ENCODE data around the gene FGGY.

The FGGY gene

DNA sequence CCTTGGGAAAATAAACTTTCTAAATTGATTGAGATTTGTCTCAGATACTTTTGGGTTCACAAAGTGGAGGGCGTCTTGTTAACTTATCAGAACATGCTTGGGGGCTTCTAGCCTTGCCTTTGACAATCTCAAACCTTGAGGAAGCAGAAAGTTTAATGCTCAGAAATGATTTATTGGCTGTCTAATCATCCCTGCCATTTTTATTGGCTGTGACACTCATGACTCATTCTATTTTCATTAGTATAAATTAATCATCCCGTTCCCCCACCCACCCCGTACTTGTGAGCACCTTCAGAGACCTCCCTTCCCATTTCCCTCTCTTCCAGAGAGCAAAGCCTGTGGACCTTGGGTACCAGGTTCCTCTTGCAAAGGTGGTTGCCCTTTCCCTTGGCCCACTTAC is 87.1 kb downstream of the FGGY start:
- no peak for DNase-seq (ENCODE audit: low read depth)
- TF ChIP-seq, protein P1, sequence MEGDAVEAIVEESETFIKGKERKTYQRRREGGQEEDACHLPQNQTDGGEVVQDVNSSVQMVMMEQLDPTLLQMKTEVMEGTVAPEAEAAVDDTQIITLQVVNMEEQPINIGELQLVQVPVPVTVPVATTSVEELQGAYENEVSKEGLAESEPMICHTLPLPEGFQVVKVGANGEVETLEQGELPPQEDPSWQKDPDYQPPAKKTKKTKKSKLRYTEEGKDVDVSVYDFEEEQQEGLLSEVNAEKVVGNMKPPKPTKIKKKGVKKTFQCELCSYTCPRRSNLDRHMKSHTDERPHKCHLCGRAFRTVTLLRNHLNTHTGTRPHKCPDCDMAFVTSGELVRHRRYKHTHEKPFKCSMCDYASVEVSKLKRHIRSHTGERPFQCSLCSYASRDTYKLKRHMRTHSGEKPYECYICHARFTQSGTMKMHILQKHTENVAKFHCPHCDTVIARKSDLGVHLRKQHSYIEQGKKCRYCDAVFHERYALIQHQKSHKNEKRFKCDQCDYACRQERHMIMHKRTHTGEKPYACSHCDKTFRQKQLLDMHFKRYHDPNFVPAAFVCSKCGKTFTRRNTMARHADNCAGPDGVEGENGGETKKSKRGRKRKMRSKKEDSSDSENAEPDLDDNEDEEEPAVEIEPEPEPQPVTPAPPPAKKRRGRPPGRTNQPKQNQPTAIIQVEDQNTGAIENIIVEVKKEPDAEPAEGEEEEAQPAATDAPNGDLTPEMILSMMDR (IDR thresholded peaks at IDR 0.05; ENCODE audit: control insufficient read depth, insufficient read depth, low read depth, low read length, missing control alignments), result no peak
- H3K4me3 ChIP-seq (ENCODE audit: control insufficient read depth, low read depth, low read length), result no peak overlapping the region

DNA sequence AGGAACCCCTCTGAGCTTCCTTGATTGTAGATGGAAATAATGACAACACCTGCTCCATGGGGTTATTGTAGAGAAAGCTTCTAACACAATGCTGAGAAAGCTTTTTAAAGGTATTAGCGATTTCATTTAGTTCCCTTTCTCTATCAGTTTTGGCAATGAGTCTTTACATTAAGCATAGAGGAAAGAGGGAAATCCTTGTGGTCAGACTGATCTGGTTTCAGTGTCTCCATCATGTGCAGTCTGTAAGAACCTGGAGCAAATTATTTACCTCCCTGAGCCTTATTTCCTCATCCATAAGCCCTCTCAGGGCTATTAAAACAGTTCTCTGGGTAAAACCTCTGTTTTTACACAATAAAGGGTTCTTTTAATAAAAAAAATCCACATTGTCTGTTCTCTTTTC is 87.5 kb downstream of the FGGY start:
- TF ChIP-seq, protein P1 (IDR thresholded peaks at IDR 0.05; ENCODE audit: control insufficient read depth, insufficient read depth, low read depth, low read length, missing control alignments), result no peak
- no peak for DNase-seq (ENCODE audit: low read depth)
- no peak overlapping the region for H3K4me3 ChIP-seq (ENCODE audit: control insufficient read depth, low read depth, low read length)

DNA sequence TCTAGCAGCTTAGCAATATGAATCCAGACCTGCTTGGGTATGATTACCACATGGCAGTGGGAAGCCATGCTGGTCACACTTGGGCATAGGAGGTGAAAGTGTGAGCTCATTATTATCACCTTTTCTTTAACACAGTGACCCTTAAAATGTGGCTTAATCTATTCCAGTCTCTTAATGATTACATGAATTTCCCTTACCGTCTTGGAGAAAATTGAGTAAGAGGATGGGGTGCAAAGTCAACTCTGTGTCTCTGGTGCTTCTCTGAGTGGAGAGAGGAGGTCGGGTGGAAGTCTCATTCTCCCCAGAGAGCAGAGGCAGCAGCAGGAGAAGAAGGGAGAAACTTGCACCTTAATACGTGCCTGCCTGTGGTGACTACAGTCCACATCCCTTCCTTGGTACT is 91.3 kb downstream of the FGGY start:
- no peak overlapping the region for H3K4me3 ChIP-seq (ENCODE audit: control insufficient read depth, low read depth, low read length)
- no peak for DNase-seq (ENCODE audit: low read depth)
- TF ChIP-seq, protein P1 (IDR thresholded peaks at IDR 0.05; ENCODE audit: control insufficient read depth, insufficient read depth, low read depth, low read length, missing control alignments), result no peak

DNA sequence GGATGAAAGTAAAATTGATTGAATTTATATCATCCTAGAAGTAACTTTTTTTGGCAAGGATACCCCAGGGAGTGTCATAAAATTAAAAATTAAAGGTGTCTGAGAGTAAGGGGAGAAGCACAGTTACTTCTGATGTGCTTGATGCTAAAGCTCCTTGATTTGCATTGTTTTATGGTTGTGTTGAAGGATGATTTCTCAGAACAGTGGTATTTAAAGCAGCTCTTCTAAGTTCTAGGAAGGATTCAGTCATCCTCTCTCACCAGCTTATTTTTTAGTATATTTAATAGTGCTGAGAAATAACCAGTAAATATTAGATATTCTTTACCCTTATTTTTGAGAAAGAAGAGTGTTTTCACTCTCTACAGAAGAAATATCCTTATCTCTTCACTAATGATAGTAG is 93.0 kb downstream of the FGGY start:
- DNase-seq (ENCODE audit: low read depth), result no peak
- H3K4me3 ChIP-seq (ENCODE audit: control insufficient read depth, low read depth, low read length), result no peak overlapping the region
- TF ChIP-seq, protein P1 (IDR thresholded peaks at IDR 0.05; ENCODE audit: control insufficient read depth, insufficient read depth, low read depth, low read length, missing control alignments), result no peak

DNA sequence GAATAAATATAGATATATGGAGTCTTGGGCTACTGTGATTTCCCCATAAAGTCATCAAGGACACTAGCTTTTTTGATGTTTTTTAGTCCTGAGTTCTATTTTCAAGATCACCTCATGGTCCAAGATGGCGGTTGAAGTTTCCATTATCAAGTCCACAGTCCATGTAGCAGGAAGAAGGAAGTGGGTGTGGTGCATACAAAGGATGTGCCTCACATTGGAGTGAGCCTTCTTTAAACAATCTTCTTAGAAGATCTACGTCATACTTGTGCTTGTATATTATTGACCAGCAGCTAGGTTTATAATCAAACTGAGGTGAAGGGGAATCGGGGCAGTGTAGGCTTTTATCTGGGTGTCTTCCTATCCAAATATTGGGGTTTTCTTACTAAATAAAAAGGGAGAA is 93.4 kb downstream of the FGGY start:
- no peak for DNase-seq (ENCODE audit: low read depth)
- TF ChIP-seq, protein P1 (IDR thresholded peaks at IDR 0.05; ENCODE audit: control insufficient read depth, insufficient read depth, low read depth, low read length, missing control alignments), result no peak
- no peak overlapping the region for H3K4me3 ChIP-seq (ENCODE audit: control insufficient read depth, low read depth, low read length)

DNA sequence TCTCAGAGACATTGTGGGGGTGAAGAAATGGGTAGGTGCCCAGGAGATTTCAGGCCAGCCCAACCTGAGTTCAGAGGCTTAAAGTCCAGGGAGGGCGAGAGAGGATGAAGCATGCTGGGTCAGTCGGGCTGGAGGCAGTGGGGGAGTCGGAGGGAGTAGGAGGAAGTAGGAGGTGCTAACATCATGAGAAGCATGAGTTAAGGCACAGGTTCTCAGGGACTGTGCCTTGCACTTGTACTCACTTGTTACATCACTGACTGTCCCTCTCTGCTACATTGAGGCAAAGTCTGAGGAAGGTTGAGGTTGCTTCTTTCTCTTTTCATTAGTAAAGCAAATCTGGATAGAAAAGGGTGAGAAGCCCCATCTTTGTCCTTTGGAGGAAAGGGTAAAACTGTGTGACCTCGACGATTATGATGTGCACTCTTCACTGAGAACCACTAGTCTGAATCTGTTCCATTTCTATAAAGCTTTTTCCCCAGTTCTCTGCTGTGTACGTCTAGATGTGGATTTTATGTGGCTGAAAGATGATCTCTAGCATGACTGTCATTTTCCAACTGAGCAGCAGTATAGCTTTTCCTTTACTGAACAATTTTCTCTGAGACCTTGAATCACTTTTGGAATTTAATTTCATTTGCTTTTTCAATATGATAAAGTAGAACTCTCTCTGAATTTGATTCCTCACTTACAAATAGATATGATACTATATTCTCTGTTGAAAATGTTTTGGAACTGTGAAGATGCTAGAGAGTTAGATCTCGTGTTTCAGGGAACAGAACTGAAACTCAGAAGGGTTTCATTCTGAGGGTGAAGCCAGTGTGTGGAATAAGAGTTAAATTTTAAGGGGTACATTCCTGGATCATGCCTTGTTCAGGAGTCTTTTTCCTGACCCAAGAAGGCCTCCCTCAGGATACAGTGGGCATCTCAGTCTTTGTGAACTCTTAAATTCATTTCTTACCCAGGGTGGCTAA is 94.6 kb downstream of the FGGY start:
- TF ChIP-seq, protein P1 (IDR thresholded peaks at IDR 0.05; ENCODE audit: control insufficient read depth, insufficient read depth, low read depth, low read length, missing control alignments), result no peak
- no peak for DNase-seq (ENCODE audit: low read depth)
- H3K4me3 ChIP-seq (ENCODE audit: control insufficient read depth, low read depth, low read length), result no peak overlapping the region
